ENCODE data around the gene HIPK2.

HIPK2 gene

GRCh38 chr7:139635526-139636302, 142.1 kb downstream of the HIPK2 start:
- Histone ChIP-seq H3K27me3 (ENCODE audit: control insufficient read depth in 1 of 2, insufficient read depth in 2 of 2, low read length in 2 of 2) (no peaks in the 10 kb centered on the region), H3K4me3 (ENCODE audit: low read length in 2 of 2) (no peak overlapping the region), H3K27ac (ENCODE audit: low read length) (no peak overlapping the region), H3K36me3 (ENCODE audit: control insufficient read depth in 2 of 2, insufficient read depth in 2 of 2, low read length in 2 of 2) (peaks cover 5% of the 10 kb centered on the region in 2 donors), H3K4me1 (ENCODE audit: control insufficient read depth, insufficient read depth, low read length) (no peaks in the 10 kb centered on the region), H3K9ac (ENCODE audit: low read length in 2 of 2) (no peak overlapping the region), H3K9me3 (ENCODE audit: control insufficient read depth in 2 of 2, low read length in 2 of 2) (no peaks in the 10 kb centered on the region)

- no peak overlapping the region for H3K27ac ChIP-seq (ENCODE audit: low read length)
- H3K27me3 ChIP-seq (ENCODE audit: control insufficient read depth in 1 of 2, insufficient read depth in 2 of 2, low read length in 2 of 2), result no peaks in the 10 kb centered on the region
- no peak overlapping the region for H3K4me3 ChIP-seq (ENCODE audit: low read length in 2 of 2)
- H3K4me1 ChIP-seq (ENCODE audit: control insufficient read depth, insufficient read depth, low read length), result no peaks in the 10 kb centered on the region
- no peak overlapping the region for H3K9ac ChIP-seq (ENCODE audit: low read length in 2 of 2)
- H3K36me3 ChIP-seq (ENCODE audit: control insufficient read depth in 2 of 2, insufficient read depth in 2 of 2, low read length in 2 of 2), result peaks cover 8 to 12% of the 10 kb centered on the region in 2 donors
- no peaks in the 10 kb centered on the region for H3K9me3 ChIP-seq (ENCODE audit: control insufficient read depth in 2 of 2, low read length in 2 of 2)
These were observed 143.7 kb downstream of the HIPK2 start for GRCh38 chr7:139634087-139634486.

DNA sequence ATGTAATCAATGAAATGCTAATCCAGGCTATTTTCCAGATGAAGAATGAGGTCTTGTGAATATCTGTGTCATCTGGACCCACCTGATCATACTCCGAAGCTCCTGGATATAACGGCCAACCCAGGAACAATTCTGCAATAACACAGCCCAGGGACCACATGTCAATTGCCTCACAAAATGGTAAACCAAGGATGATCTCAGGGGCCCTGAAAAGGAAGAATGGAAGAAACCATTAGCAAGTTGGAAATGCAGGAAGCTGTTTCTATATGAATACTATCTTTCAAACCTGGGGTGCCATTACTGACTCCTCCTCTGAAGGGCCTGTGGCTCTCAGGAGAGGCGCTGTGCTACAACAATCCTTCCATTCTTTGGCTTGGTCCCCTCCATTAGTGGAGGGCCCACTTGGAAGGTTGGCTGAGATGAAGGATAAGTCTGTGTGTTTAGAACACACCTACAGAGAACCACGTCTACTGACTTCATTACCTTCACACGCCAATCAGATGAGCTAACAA, 146.2 kb downstream of the HIPK2 start:
- H3K9me3 ChIP-seq (ENCODE audit: control insufficient read depth in 2 of 2, low read length in 2 of 2), result no peaks in the 10 kb centered on the region
- no peak overlapping the region for H3K4me3 ChIP-seq (ENCODE audit: low read length in 2 of 2)
- H3K36me3 ChIP-seq (ENCODE audit: control insufficient read depth in 2 of 2, insufficient read depth in 2 of 2, low read length in 2 of 2), result peaks cover 20 to 21% of the 10 kb centered on the region in 2 donors
- no peaks in the 10 kb centered on the region for H3K4me1 ChIP-seq (ENCODE audit: control insufficient read depth, insufficient read depth, low read length)
- no peak overlapping the region for H3K9ac ChIP-seq (ENCODE audit: low read length in 2 of 2)
- H3K27ac ChIP-seq (ENCODE audit: low read length), result no peak overlapping the region
- no peaks in the 10 kb centered on the region for H3K27me3 ChIP-seq (ENCODE audit: control insufficient read depth in 1 of 2, insufficient read depth in 2 of 2, low read length in 2 of 2)

- Histone ChIP-seq H3K27ac (ENCODE audit: low read length) (no peak overlapping the region), H3K4me3 (ENCODE audit: low read length in 2 of 2) (no peak overlapping the region), H3K9me3 (ENCODE audit: control insufficient read depth in 2 of 2, low read length in 2 of 2) (no peaks in the 10 kb centered on the region), H3K4me1 (ENCODE audit: control insufficient read depth, insufficient read depth, low read length) (no peaks in the 10 kb centered on the region), H3K27me3 (ENCODE audit: control insufficient read depth in 1 of 2, insufficient read depth in 2 of 2, low read length in 2 of 2) (no peaks in the 10 kb centered on the region), H3K9ac (ENCODE audit: low read length in 2 of 2) (no peak overlapping the region), H3K36me3 (ENCODE audit: control insufficient read depth in 2 of 2, insufficient read depth in 2 of 2, low read length in 2 of 2) (peaks cover 24 to 25% of the 10 kb centered on the region in 2 donors)
These were observed 146.9 kb downstream of the HIPK2 start for GRCh38 chr7:139630643-139631519.

DNA sequence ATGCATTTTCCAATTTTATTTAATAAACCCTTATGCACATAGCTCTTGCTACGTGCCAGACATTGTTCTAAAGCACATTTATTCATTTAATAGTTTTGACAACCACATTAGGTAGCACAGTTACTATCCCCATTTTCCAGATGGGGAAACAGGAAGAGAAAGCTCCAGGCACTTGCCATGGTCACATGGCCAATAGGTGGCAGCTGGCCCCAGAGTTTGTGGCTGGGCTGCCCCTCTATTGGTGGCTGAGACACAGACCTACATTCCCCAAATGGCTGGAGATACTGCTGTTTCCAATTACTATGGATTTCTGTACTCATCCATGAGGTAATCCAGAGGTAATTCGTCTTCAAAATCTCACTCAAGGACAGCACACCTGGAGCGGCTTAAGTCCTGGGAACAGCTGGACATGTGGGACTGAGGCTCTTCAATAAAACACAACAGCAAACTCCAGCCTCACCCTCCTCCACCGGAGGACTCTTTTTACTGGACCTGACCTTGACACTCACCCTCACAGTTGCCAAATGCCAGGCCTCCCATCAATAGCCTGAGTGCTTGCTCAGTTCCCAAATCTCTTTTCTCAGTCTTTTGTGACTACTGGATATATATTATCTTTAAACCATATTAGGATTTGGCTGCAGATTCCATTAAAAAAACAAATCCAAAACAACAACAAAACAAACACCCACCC, 148.3 kb downstream of the HIPK2 start:
- Histone ChIP-seq H3K4me1 (ENCODE audit: control insufficient read depth, insufficient read depth, low read length) (no peaks in the 10 kb centered on the region), H3K9ac (ENCODE audit: low read length in 2 of 2) (no peak overlapping the region), H3K9me3 (ENCODE audit: control insufficient read depth in 2 of 2, low read length in 2 of 2) (no peaks in the 10 kb centered on the region), H3K27ac (ENCODE audit: low read length) (no peak overlapping the region), H3K27me3 (ENCODE audit: control insufficient read depth in 1 of 2, insufficient read depth in 2 of 2, low read length in 2 of 2) (no peaks in the 10 kb centered on the region), H3K36me3 (ENCODE audit: control insufficient read depth in 2 of 2, insufficient read depth in 2 of 2, low read length in 2 of 2) (peaks cover 27 to 35% of the 10 kb centered on the region in 2 donors), H3K4me3 (ENCODE audit: low read length in 2 of 2) (no peak overlapping the region)

- Histone ChIP-seq H3K9ac (ENCODE audit: low read length in 2 of 2) (no peak overlapping the region), H3K9me3 (ENCODE audit: control insufficient read depth in 2 of 2, low read length in 2 of 2) (no peaks in the 10 kb centered on the region), H3K27ac (ENCODE audit: low read length) (no peak overlapping the region), H3K4me3 (ENCODE audit: low read length in 2 of 2) (no peak overlapping the region), H3K36me3 (ENCODE audit: control insufficient read depth in 2 of 2, insufficient read depth in 2 of 2, low read length in 2 of 2) (peaks cover 27 to 35% of the 10 kb centered on the region in 2 donors), H3K4me1 (ENCODE audit: control insufficient read depth, insufficient read depth, low read length) (no peaks in the 10 kb centered on the region), H3K27me3 (ENCODE audit: control insufficient read depth in 1 of 2, insufficient read depth in 2 of 2, low read length in 2 of 2) (no peaks in the 10 kb centered on the region)
These were observed 150.0 kb downstream of the HIPK2 start for GRCh38 chr7:139627831-139628230.

- Histone ChIP-seq H3K4me3 (ENCODE audit: low read length in 2 of 2) (no peak overlapping the region), H3K36me3 (ENCODE audit: control insufficient read depth in 2 of 2, insufficient read depth in 2 of 2, low read length in 2 of 2) (peaks cover 27 to 35% of the 10 kb centered on the region in 2 donors), H3K4me1 (ENCODE audit: control insufficient read depth, insufficient read depth, low read length) (no peaks in the 10 kb centered on the region), H3K27ac (ENCODE audit: low read length) (no peak overlapping the region), H3K9me3 (ENCODE audit: control insufficient read depth in 2 of 2, low read length in 2 of 2) (no peaks in the 10 kb centered on the region), H3K27me3 (ENCODE audit: control insufficient read depth in 1 of 2, insufficient read depth in 2 of 2, low read length in 2 of 2) (no peaks in the 10 kb centered on the region), H3K9ac (ENCODE audit: low read length in 2 of 2) (no peak overlapping the region)
These were observed 151.0 kb downstream of the HIPK2 start for GRCh38 chr7:139626817-139627216.

GRCh38 chr7:139623518-139623917, 154.3 kb downstream of the HIPK2 start:
- H3K4me3 ChIP-seq (ENCODE audit: low read length in 2 of 2), result no peak overlapping the region
- no peaks in the 10 kb centered on the region for H3K27me3 ChIP-seq (ENCODE audit: control insufficient read depth in 1 of 2, insufficient read depth in 2 of 2, low read length in 2 of 2)
- H3K36me3 ChIP-seq (ENCODE audit: control insufficient read depth in 2 of 2, insufficient read depth in 2 of 2, low read length in 2 of 2), result peaks cover 16 to 30% of the 10 kb centered on the region in 2 donors
- H3K9ac ChIP-seq (ENCODE audit: low read length in 2 of 2), result no peak overlapping the region
- H3K27ac ChIP-seq (ENCODE audit: low read length), result no peak overlapping the region
- no peaks in the 10 kb centered on the region for H3K4me1 ChIP-seq (ENCODE audit: control insufficient read depth, insufficient read depth, low read length)
- no peaks in the 10 kb centered on the region for H3K9me3 ChIP-seq (ENCODE audit: control insufficient read depth in 2 of 2, low read length in 2 of 2)

DNA sequence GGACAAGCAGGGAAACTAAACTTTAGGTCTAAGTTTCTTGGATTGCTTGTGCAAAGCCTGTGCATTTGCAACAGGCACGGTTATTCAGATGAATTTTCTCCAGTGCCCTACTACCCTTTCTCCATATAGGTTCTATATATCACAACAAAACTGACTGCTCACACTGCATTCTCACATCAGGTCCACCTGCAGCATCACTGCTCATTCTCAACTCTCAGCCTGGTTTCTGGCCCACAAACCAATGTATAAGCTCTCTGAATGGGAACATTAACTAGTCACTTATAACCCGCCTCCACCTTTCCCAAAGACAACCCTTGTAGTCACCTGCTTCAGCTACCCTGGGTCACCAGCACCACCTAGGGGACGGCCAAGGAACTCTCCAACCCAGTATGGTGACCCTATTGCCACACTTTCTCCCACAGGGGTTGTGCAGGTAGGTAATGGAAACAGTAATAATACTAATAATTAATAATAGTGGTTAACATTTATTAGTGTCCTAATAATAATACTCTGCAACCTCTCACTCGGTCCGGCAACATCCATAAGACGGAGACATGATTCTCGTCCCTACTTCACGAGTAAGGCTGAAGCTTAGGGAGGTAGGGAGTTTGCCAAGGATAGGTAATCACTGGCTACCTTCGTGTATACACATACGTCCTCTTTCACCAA, 157.0 kb downstream of the HIPK2 start:
- no peaks in the 10 kb centered on the region for H3K9me3 ChIP-seq (ENCODE audit: control insufficient read depth in 2 of 2, low read length in 2 of 2)
- peaks cover 5 to 32% of the 10 kb centered on the region in 2 donors for H3K36me3 ChIP-seq (ENCODE audit: control insufficient read depth in 2 of 2, insufficient read depth in 2 of 2, low read length in 2 of 2)
- no peak overlapping the region for H3K9ac ChIP-seq (ENCODE audit: low read length in 2 of 2)
- H3K27me3 ChIP-seq (ENCODE audit: control insufficient read depth in 1 of 2, insufficient read depth in 2 of 2, low read length in 2 of 2), result no peaks in the 10 kb centered on the region
- H3K4me1 ChIP-seq (ENCODE audit: control insufficient read depth, insufficient read depth, low read length), result no peaks in the 10 kb centered on the region
- H3K4me3 ChIP-seq (ENCODE audit: low read length in 2 of 2), result no peak overlapping the region
- no peak overlapping the region for H3K27ac ChIP-seq (ENCODE audit: low read length)

DNA sequence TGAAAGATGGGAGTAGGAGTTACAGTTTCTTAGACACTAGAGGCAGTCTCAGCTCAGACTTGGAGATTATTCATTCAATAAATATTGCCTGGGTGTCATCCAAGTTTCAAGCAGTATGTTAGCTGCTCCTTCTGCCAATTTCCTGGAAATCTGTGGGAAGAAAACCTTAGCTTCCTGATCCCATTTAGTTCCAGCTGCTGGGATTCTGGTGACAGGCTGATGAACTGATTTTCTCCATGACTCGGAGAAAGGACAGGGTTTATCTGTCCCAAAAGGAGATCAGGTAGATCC, 158.5 kb downstream of the HIPK2 start:
- Histone ChIP-seq H3K4me1 (ENCODE audit: control insufficient read depth, insufficient read depth, low read length) (no peaks in the 10 kb centered on the region), H3K9me3 (ENCODE audit: control insufficient read depth in 2 of 2, low read length in 2 of 2) (no peaks in the 10 kb centered on the region), H3K27ac (ENCODE audit: low read length) (no peak overlapping the region), H3K27me3 (ENCODE audit: control insufficient read depth in 1 of 2, insufficient read depth in 2 of 2, low read length in 2 of 2) (no peaks in the 10 kb centered on the region), H3K9ac (ENCODE audit: low read length in 2 of 2) (peak overlapping the region in 1 of 2 donors; percentile 29), H3K36me3 (ENCODE audit: control insufficient read depth in 2 of 2, insufficient read depth in 2 of 2, low read length in 2 of 2) (peaks cover 2 to 25% of the 10 kb centered on the region in 2 donors), H3K4me3 (ENCODE audit: low read length in 2 of 2) (no peak overlapping the region)

Data from stomach smooth muscle (tissue), 2 donors.